DMS114 treated with DMSO at 0.1 percent for 48 hours (cell line): ENCODE measurements around the gene CSTPP1.

Experiments
- DNase-seq: peaks from one replicate; lab custom pipeline; 2025; ENCODE audit not compliant: unreplicated experiment; lab: John Stamatoyannopoulos, UW

Gene CSTPP1

GRCh38 chr11:47124675-47125074 lies 188.1 kb downstream of the CSTPP1 start:
- no peak for DNase-seq

- DNase-seq = no peak
Measured at GRCh38 chr11:47125083-47125482, 188.5 kb downstream of the CSTPP1 start.

- DNase-seq = no peak
Measured at GRCh38 chr11:47127213-47127612, 190.7 kb downstream of the CSTPP1 start.

DNA sequence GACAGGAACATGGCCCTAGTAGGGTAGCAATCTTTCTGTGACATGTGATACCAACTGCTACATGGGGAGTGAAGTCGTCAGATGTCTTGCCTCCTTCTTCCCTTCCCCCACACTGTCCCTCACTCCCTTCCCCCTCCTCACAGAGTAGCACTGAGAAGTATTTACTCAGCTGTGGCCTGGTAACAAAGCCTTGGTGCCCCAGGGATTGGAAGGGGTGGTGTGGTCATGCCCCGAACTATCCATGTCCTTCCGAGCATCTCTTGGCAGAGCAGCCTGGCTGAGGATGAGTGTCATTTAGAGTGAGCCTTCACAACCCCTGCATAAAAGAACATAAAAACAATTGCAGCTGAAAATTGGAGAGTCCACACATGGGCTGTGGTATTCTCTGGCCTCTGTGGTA lies 194.0 kb downstream of the CSTPP1 start:
- no peak for DNase-seq

GRCh38 chr11:47131136-47131535 lies 194.6 kb downstream of the CSTPP1 start:
- DNase-seq = no peak

- DNase-seq = no peak
Measured at GRCh38 chr11:47132490-47132889, 195.9 kb downstream of the CSTPP1 start.

GRCh38 chr11:47132981-47133380 lies 196.4 kb downstream of the CSTPP1 start:
- DNase-seq = no peak

DNA sequence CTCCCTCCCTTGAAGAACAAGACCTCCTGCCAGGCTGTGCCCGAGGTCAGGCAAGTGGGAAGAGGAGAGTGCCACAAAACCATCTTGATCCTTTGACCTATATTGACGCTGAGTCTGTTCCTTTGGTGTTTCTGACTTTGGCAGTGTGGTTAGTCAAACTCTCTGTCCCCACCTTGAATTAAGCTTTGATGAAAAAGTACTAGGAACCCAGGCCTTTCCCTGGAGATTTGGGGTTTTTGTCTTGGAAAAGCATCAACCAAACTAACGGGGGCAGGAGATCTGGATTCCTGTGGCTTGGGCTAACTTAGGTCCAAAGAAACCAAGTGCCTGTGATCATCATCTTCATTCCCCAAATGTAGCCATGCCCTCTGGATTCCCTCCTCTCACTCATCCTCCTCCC lies 199.8 kb downstream of the CSTPP1 start:
- no peak for DNase-seq

DNA sequence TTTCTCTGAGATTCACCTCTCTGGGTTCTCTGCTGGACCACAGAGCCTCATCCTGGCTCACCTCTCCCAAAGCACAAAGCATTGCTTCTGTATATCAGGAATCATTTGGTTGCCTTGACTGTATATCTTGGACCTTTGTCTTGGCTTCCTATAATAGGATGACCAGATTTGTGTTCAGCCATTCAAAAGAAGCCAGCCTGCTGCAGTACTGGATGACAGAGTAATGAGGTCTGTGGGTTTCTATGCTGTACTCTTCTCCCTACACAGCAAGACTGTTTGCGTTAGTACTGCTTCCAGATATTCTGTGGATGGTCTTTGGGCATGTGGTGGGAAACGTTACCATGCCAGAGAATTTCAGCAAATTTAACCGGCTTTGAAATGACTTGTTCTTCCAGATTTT lies 200.4 kb downstream of the CSTPP1 start:
- no peak for DNase-seq

DNA sequence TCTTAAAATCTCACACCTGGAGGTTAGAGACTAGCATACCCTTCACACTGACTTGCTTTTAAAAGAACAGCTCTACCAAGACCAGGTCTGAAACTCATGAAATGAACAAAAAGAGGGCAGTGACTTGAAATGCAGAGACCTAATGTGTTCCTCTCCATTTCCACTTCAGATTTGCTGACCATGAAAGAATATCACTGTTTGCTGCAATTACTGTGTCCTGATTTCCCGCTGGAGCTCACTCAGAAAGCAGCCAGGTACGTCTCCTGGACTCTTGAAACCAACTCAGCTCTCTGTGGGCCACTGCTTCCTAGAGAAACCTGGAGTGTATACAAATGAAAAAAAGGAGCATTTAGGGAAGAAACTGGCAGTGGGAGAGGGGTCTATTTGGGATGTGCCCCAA lies 200.9 kb downstream of the CSTPP1 start:
- no peak for DNase-seq

- DNase-seq = no peak
Measured at GRCh38 chr11:47139878-47140277, 203.3 kb downstream of the CSTPP1 start.

GRCh38 chr11:47143322-47143721 lies 206.8 kb downstream of the CSTPP1 start:
- no peak for DNase-seq

DNA sequence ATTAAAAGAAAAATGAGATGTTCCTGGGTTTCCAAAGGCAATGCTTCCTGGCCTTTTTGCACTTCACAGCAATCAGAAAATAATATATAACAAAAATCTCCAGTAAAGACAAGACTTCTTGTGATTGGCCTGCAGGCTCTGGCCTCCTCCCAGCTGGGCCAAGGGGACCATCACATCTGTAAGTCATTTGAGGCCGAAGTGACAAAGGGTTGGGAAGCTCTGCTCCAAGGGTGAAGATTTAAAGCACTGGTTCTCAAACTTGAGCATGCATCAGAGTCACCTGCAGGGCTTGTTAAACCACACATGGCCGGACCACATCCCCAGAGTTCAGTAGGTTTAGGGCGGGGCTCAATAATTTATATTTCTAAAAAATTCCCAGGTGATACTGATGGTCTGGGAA lies 208.0 kb downstream of the CSTPP1 start:
- no peak for DNase-seq

GRCh38 chr11:47147250-47147649 lies 210.7 kb downstream of the CSTPP1 start:
- DNase-seq = no peak

DNA sequence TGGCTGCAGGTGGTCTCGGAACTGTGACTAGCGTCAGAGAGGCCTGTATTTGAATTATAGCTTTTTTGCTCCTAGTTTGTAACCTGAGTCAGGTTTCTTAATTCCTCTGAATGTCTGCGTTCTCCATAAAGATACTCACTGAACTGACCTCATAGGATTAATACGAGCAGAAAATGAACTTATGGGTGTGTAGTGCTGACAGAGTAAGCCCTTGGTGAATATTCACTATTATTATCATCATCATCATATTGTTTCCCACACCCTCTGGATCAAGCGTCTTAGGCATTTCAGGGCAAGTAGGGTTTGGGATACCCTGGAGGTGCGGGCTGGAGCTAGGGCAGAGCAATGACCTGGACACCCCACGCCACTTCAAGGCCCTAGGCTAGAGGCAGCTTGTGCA lies 211.1 kb downstream of the CSTPP1 start:
- DNase-seq = no peak

DNA sequence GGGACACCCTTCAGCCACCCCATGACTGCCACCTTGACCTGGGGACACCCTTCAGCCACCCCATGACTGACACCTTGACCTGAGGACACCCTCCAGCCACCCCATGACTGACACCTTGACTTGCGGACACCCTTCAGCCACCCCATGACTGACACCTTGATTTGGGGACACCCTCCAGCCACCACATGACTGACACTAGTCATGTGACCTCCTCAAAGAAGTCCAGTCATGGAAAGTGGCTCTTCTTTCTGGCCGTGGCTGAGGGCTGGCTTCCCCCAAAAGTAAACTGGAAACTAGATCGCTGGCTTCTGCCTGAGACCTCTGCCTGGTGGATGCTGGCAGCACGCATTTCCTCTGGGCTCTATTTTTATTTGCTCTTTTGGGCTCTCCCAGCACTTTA lies 211.7 kb downstream of the CSTPP1 start:
- DNase-seq = no peak

- DNase-seq = no peak
Measured at GRCh38 chr11:47148903-47149531, 212.5 kb downstream of the CSTPP1 start.

- no peak for DNase-seq
Measured at GRCh38 chr11:47149782-47150181, 213.2 kb downstream of the CSTPP1 start.

DNA sequence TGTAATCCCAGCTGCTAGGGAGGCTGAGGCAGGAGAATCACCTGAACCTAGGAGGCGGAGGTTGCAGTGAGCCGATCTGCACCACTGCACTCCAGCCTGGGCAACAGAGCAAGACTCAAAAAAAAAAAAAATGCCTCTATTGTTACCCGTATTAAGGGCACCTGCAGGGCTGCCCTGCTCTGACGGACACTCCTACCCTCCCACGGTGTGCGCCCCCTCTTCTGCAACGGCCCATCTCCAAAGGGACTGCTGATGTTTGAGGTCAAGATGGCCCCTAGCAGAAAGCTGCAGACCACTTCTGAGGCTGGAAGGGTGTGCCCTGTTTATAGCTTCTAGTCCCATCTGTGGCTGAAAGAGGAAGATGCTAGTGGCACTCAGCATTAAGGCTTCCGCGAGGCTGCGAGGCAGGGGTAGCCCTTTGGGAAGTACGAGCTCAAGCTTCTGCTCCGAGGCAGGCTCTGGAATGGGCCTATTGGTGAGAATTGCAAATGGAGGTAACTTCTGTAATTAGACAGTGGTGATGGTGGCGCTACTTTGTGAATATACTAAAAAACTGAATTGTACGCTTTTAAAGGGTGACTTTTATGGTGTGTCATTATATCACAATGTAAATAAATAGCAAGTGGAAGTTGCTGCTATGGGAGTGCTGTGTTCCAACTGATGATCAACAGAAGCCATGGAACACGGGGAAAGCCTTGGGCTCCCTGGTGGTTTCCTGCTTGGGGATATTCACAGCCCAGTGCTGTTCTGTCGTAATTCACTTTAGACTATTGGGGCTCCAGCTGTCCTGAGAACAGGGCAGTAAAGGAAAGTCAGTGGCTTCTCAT lies 215.8 kb downstream of the CSTPP1 start:
- DNase-seq = no peak

DNA sequence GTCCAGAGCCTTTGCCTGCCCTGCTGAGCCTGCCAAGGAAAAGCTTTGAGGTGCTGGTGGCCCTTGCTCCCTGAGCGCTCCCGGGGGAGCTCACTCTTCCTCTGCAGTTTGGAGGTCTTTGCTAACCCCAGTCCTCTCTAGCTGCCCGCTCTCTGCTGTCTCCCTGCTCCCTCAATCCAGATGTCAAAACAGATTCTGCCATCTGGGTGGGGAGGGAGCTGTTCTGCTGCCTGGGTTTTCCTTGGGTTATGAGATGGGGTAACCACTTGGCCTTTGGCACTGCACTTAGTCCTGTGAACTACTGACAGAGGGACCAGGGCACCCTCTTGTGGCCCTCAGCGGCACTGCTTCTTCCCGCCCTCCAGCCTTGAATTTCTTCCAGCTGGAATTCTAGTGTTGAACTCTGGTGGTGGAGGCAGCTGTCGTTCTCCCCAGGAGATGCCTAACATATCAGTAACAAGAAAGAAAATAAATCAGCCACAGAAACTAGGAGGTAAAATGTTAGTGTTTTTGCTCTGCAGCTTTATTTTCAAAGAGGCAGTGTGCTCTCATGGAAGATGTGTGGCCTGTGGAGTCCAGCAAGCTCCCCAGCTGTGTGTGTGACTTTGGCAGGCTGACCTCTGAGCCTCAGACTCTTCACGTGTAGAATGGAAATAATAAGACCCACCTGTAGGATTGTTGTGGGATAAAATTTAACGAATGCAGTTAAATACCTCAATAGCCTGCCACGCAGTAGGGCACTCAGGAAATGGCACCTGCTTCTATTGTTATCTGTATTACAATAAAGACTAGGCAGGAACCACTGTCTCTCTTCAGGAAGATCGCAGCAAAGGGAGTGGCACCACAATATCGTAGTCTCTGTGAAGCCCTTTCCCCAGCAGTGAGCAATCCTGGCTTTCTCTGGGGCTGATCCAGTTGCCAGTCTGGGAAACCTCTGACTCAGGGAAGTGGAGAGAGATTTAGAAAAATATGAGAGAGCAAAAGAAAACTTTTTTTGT lies 216.7 kb downstream of the CSTPP1 start:
- peak; percentile 51 for DNase-seq
